HG03521 (cell line): ENCODE data around the gene GSE1.

ENCODE experiments used
- ATAC-seq: cut with Tn5 transposase; IDR thresholded peaks from one replicate; pipeline ENCODE4 v1.9.1; 2021; ENCODE audit warnings: mild to moderate bottlenecking, moderate library complexity; ENCODE audit not compliant: unreplicated experiment

Gene GSE1

DNA sequence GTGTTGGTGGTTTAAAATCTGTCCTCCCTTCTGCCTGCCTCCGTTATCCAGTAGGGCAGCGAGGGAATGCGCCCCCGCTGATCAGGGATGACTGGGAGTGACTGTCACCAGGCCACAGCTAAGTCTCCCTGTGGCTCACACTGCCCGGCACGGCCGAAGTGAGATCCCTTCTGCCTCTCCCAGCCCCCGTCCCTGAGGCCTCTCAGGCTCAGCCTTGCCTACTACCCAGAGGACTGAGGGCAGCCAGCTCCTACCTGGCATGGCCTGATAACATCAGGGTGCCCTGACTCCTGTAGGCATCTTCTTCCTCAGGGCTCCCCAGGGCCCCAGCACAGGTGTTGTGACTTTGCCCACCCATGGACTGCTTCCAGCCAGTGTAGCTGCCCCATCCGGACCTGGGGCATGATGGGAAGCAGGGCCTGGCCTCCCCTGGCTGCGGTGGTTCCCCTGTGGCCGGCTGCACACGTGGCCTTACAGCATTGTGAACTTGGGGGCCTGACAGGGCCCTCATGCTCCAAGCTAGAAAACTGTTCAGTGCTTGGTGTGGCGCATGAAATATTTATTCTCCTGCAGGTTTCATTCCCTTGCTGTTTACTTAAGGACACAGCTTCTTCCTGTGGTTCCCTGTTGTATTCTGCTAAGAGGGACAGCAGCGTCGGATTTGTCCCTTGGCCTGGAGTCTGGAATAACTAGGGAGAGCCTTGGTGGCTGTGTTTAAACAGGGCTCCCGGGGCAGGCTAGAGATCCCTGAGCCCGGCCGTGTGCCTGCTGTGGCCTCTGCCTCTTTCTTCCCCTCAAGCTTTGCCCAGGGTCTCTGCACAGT is 45.6 kb downstream of the GSE1 start:
- no peak for ATAC-seq

DNA sequence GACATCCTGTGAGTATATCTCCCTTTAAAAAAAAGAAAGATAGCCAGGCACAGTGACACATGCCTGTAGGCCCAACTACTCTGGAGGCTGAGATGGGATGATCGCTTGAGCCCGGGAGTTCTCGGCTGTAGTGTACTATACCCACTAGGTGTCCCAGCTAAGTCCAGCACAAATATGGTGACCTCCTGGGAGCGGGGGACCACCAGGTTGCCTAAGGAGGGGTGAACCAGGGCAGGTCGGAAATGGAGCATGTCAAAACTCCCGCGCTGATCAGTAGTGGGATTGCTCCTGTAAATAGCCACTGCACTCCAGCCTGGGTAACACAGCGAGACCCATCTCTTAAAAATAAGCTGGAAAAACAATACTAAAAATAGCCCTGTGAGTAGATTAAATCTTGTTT is 46.2 kb downstream of the GSE1 start:
- ATAC-seq, result no peak

DNA sequence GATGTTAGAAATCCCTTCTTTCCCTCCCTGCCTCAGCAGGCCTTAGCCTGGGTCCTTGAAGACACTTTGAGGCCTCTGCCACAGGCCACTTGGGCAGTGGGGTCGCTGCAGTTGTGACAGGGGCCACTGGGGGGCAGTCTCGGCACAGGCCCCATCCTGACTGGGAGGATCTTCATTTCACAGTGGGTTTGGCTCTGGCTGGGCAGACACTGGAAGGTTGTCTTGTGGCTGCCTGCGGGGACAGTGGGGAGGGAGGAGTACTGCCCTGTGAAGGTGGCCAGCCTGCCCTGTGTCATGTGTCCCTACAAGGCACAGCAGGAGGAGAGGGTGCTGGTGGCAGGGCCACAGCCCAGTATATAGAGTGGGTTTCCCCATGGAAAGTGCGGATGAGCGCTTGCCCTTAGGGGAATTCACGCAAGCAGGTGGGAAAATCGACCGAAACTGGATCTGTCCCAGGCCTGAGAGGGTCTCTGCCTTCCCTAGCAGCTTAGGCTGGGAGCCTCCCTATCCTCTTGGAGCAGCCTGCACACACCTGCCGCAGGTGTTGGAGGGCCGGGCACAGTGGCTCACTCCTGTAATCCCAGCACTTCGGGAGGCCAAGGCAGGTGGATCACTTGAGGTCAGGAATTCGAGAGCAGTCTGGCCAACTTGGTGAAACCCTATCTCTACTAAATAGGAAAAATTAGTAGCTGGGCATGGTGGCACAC is 46.8 kb downstream of the GSE1 start:
- ATAC-seq, result no peak

DNA sequence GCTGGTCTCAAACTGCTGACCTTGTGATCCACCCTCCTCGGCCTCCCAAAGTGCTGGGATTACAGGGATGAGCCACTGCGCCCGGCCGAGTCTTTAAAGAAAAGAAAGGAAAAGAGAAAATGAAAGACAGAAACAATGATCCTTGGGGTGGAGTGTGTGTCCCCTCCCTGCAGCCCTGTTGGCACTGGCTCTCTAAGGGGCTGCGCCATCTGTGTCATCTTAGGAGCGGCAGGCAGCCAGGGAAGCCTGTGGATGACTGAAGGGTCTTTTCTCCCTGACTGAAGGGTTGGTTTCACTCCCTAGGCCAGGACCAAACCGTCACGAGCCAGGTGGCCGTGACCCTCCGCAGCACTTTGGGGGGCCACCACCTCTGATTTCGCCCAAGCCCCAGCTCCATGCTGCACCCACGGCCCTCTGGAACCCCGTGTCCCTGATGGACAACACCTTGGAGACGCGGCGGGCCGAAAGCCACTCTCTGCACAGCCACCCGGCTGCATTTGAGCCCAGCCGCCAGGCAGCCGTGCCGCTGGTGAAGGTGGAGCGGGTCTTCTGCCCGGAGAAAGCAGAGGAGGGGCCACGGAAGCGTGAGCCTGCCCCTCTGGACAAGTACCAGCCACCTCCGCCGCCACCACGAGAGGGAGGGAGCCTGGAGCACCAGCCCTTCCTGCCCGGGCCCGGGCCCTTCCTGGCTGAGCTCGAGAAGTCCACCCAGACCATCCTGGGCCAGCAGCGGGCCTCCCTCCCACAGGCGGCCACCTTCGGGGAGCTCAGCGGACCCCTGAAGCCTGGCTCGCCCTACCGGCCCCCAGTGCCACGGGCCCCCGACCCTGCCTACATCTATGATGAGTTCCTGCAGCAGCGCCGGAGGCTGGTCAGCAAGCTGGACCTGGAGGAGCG is 48.0 kb downstream of the GSE1 start:
- ATAC-seq, result no peak

DNA sequence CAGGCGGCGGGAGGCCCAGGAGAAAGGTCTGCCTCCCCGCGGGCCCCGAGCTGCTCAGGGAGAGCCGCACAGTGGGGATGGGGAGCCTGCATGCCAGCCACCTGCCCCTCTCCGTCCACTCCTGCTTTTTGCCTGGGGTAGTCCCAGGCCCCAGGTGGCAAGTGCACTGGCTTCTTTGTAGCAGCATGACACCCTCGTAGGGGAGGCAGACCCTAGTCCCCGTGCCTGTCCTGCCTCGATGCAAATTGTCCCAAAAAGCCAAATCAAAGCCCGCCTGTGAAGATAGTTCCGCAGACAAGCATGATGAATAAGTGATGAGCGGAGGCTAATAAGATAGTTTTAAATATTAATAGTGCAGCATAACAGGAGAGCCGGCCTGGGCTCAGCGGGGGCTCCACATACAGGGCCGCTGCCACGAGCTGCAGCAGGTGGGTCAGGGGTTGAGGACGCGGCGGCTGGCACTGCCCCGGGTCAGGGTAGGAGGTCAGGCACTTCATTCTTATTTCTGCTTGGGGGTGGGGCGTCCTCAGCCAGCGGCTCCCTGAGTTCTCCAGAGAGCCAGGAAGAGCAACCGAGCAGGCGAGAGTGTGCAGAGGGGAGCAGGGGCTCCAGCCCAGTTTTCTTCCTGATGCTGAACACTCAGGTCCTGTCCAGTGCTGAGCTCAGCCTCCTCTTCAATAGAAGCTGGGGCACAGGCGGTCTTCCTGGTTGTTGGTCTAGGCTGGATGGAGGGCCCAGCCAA is 48.8 kb downstream of the GSE1 start:
- no peak for ATAC-seq

DNA sequence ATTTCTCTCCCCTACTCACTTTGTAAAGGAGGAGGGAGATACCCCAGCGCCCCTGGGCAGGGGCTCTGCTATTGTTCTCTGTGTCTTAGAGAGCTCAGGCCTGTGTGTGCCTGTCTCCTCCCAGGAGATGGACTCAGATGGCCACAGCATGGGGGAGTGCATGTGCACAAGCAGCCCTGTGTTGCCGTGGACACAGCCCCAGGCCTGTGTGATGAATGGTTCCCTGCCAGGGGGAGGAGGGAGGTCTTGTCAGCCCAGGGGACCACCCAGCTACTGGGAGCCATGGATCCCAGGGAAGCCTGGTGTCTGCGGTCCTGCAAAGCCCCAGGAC is 49.3 kb downstream of the GSE1 start:
- ATAC-seq, result no peak

DNA sequence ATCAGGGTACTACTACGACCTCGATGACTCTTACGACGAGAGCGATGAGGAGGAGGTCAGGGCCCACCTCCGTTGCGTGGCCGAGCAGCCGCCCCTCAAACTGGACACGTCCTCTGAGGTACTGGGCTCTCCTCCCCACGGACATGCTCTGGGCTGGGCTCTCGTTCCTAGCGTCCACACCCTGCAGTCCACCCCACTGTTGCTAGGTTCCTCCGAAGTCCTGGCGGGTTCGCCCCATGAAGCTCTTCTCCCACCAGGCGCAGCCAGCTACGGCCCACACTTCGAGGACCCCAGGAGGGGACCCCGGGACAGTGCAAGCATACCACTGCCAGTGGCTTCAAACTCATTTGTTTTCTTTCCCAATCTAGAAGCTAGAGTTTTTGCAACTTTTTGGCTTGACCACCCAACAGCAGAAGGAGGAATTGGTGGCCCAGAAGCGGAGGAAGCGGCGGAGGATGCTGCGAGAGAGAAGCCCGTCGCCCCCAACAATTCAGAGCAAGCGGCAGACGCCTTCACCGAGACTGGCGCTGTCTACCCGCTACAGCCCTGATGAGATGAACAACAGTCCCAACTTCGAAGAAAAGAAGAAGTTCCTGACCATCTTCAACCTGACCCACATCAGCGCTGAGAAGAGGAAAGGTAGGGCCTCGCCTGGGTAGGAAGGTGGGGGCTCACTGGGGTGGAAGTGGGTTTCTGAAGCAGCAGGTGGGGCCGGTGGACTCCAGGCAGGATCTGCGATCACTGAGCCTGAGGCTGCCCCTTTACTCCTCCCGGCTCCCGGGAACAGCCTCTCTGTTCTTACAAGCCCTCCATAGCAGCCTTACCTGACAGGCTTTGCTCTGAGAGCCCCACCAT is 50.1 kb downstream of the GSE1 start:
- ATAC-seq, result no peak

DNA sequence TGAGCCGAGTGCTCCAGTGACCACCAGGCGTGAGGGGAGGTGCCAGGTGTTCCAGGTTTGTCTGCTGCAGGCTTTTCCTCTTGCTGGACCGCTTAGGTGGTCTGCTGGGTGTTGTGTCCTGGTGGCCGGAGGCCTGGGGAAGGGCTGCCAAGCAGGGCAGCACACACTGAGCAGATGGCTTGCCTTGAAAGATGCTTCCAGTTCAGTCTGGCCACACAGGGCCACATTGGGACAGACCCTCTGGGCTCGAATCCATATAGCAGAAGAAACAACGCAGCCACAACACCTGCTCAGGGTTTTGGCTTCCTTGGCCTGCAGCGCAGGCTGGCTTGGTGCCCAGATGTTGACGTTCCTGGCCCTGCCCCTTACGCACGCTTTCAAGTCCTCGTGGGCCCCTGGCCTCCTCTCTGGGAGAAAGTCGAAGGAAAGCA is 50.8 kb downstream of the GSE1 start:
- ATAC-seq, result no peak

DNA sequence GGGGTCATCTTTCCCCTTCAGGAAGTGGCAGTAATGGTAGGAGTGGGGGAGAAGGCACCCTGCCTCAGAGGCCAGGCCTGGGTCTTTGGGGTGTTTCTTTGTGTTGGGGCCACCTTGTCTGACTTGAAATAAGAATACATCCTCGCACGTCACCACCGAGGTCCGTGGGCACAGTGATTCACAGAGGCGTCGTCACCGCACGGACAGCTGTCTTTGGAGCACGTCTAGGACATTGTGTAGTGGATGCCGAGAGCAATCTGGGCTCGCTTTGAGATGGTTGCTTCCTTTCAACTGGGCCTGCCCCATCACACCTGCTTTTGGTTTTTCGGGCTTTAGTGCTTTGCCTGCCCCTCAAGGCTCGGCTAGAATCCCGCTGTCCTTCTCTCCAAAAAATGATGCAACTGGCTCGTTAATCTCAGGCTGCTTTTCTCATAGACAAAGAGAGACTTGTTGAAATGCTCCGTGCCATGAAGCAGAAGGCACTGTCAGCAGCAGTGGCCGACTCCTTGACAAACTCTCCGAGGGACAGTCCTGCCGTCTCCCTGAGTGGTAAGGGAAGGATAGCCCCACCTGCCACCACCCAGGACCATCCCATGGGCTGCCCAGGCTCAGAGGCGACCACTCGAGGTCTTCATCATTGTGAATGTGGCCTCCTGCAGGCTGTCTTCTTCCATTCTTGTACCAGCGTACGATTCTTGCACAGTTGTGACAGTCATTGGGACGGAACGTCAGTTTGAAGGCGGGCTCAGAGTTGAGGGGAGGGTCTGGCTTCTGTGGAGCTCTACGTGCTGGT is 51.7 kb downstream of the GSE1 start:
- ATAC-seq, result no peak

DNA sequence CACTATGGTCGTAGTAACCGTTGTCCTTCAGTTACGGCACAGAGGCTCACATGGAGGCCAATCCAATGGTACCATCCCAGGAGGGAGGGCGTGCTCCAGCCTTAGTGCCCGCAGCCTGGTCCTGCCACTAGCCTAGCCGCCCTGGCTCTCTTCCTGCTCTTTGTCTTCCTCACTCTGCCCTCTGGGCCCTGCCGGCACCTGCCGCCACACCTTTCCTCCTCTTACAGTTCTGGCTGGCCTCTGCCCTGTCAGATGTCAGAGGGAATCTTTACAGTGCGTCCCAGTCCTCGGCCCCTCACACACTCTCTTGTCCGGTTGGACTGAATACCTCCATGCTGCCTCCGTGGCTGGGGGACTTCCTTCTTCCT is 52.2 kb downstream of the GSE1 start:
- ATAC-seq, result no peak

DNA sequence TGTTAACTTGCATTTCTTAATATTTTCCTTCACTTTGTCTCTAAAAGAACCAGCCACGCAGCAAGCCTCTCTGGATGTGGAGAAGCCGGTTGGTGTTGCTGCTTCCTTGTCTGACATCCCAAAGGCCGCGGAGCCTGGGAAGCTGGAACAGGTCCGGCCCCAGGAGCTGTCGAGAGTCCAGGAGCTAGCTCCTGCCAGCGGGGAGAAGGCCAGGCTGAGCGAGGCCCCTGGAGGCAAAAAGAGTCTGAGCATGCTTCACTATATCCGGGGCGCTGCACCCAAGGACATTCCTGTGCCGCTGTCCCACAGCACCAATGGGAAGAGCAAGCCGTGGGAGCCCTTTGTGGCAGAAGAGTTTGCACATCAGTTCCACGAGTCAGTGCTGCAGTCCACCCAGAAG is 52.8 kb downstream of the GSE1 start:
- no peak for ATAC-seq

DNA sequence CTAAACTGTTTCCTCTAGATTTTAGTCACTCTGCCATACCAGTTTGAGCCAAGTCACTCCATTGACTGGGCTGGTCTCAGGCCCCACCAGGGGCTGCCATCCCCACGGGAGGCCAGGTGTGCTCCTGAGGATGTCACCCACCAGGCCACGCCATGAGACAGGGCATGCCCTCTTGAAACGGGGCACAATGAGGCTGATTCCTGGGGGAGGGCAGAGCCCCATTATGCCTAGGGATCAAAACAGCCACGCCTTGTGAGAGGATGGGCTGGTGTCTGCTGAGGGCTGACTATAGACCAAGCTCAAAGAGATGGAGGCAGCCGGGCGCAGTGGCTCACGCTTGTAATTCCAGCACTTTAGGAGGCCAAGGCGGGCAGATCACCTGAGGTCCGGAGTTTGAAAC is 54.1 kb downstream of the GSE1 start:
- ATAC-seq, result no peak

DNA sequence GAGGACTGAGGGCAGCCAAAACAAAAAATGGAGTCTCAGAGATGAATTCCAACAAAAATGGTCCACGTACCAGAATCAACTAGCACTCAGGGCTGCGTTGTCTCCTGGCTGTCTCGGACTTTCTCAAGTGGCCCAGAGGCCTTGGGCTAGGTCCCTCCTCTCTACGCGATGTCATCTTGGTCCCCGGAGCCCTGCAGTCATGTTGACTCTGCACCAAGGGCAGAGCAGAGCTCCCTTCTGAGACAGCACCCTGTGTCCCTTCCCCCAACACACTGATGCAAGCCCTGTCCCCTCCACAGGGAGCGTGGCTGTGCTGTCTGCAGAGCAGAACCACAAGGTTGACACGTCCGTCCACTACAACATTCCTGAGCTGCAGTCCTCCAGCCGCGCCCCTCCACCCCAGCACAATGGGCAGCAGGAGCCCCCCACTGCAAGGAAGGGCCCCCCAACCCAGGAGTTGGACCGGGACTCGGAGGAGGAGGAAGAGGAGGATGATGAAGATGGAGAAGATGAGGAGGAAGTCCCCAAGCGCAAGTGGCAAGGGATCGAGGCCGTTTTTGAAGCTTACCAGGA is 54.8 kb downstream of the GSE1 start:
- ATAC-seq, result no peak

DNA sequence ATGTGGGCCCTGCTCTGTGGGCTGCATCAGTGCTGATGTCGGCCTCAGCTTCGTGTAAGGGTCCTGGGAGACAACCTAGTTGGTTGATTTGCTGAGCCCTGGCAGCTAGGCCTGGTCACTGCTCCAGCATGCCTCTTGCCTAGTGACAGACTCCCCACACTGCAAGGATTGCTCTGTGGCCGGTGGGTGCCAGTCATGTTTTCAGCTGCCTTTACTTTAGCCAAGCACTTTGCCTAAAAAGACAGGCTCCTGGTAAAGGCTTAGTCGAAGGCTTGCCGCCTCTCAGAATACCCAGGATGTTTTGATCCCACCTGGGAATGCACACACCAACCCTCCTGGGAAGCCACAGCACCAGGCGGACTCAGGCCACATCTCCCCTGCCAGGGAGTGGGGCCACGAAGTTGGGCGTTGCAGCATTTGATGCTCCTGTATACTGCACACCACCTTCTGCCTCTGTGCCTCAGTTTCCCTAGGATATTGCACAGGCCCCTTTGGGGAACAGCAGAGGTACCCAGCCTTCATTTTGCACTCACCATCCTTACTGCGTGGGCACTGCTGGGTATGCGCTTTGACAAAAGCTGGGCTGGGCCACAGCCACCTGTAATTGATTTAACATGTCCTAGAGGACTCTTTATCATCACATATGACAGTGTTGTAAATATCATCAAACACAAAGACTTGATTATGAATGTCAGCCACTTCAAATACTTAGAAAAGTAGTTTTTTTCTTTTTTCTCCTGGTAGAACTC is 55.7 kb downstream of the GSE1 start:
- ATAC-seq, result no peak

DNA sequence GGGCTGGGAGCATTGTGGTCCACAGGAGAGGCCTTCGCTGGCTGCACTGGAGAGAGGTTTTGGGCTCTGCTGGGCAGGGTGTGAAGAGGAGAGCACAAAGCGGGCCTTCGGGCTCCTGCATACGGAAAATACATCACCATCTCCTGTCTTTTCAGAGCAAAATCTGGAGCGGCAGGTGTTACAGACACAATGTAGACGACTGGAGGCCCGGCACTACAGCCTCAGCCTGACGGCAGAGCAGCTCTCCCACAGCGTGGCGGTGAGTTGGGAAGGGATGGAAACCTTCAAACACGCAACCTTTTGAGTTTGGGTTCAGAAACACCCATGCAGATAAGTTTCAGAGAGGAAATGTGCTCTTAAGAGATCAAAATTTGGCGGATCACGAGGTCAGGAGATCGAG is 57.7 kb downstream of the GSE1 start:
- no peak for ATAC-seq

DNA sequence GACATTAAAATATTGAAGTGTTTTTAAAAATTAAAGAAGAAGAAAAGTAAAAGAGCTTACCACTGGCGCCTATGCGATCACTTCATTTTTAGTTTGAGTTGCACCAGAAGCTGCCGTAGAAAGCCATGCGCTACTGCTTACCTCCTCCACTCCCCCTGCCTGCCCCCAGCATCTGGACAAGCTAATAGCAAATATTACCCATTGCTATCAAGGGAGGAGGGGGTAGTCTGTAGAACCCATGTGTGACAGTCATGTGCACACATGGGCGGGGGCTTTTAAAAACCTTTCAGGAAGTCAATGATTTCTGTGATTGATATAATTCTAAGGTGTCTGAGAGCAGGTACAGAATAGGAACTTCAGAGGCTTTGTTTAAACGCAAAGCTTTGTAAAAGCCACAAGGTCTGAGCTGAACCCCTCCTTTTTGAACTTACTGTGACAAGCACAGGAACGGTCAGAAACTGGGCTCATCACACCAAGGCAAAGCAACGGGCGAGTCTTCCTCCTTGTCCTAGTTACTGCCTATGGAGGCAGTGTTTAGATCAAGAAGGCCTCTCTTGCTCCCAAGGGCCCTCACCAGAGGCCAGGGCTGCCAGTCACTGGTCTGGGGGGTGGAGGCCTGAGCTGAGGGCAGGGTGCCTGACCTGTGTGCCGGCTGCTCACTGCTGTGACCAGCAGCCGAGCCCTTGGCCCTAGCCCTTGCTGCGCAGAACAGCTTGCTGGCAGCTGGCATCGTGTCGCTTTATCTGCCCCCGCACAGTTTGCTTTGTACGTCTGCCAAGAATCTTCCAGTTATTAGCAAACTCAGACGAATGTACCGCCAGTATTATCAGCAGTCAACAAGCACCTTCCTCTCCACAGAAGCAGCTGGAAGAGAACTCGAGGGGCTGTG is 60.7 kb downstream of the GSE1 start:
- ATAC-seq, result no peak

DNA sequence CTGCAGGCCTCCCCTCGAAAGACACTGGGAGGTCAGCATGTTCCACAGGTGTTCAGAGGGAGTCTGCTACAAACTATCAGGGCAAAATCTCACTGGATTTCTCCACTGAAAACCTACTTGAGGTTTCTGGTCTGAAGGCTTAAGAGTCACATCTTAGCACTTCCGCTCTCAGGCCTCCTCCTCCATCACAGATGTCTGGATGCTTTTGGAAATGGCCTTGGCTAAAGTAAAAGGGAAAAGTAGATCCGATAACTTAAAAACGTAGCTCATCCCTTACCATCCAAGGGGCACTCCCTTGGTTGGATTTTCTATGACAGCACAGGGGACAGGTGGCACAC is 61.3 kb downstream of the GSE1 start:
- ATAC-seq, result no peak
